ENCODE data around the gene DDX46.
A peak's percentile ranks its signal among the peaks of the same experiment; 100 is the strongest.
"Not testable (repeated sequence)": the region's sequence is repeated elsewhere in the genome, so short reads cannot be mapped to it uniquely, and the experiment has no call there.

Gene DDX46

DNA sequence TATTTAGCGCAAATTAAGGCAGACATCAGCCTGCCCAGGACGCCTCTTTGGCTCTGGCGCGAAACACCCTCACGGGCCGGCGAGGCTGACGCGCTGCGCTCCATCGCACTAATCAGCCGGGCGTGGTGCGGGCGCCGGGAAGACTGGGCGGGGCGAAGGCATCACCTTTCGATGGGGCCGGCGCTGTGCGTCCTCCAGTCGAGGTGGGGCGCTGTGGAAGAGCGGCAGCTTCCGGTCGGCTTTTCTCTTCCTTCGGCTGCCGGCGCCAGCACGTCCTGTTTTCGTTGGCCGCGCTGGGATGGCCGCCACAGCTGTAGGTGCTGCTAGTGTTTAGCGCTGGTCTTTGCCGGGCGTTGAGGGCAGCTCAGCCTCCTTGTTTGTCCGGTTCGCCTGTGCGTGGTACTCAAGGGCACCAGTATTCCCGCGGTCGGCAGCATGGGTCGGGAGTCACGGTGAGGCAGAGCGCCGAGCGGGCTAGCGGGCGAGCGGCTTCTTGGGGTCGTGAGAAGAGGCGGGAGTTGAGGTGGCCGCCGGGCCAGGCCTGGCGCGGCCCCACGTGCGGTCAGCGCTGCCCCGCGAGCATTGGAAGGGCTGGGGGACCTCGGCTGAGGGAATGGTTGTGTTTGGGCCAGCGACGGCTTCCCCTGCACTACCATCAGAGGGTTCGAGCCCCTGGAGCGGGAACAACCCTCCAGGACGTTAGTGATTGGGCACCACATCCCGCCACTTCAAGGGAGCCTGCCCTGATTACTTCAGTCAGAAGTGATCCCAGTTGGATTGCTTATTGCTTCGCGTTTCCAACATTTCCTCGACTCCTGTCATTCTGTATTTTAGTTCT lies at the start of gene DDX46:
Gene DDX46 (plus strand): TSS at position 276 of the 838 bp plus-strand sequence. CDS start 160 bp downstream, at position 436.
- peak; percentile 91 to 94 for DNase-seq

DNA sequence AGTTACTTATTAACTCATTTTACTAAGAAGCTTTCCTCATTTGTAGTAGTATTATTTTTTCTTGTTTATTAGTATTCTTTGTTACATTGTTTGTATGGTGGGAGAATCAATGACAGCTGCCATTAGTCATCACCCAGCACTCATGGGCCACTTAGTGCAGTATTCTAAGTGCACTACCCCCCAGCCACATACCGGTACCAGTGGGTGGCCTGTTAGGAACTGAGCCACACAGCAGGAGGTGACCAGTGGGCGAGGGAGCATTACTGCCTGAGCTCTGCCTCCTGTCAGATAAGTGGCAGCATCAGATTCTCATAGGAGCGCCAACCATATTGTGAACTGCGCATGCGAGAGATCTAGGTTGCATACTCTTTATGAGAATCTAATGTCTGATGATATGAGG lies 44.5 kb upstream of the DDX46 start:
- no peak for DNase-seq

- no peak for DNase-seq
Observed at GRCh38 chr5:134714541-134714940, 44.0 kb upstream of the DDX46 start.

- not testable (repeated sequence) for DNase-seq
Observed at GRCh38 chr5:134715466-134715865, 43.1 kb upstream of the DDX46 start.

DNA sequence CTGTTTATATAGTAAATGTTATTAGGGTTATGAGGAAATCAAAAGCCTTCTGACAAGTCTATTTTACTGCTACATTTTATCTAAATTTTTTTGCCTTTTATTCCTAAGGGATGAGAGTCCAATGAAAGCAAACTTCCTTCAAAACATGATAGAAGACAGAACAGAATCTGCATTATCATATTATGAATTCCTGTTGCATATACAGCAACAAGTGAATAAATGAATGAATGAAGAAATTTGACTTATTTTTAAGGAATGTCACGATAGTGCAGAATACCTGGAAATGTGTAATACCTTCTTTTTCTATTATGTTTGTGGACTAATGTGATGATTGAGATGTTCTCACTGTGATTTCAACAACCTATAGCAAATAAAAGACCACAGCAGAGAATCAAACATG lies 33.7 kb upstream of the DDX46 start:
- no peak for DNase-seq

DNA sequence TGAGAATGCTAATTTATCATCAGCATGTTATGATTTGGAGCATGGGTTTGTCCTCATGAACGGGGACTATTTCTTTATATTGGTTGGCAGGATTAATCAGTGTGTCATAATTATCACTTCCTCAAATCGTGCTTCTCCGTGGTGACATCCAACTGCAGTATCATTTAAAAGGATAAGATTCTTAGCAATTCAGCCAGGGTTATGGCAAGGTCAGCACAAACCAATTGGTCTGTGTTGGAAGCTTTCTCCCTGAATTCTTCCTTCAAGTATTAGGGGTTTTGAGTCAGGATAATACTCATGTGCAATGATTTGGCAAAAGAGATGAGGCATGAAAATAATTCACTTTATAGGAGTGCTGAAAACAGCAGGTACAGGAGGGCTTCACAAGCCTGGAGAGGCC lies 25.8 kb upstream of the DDX46 start:
- no peak for DNase-seq

DNA sequence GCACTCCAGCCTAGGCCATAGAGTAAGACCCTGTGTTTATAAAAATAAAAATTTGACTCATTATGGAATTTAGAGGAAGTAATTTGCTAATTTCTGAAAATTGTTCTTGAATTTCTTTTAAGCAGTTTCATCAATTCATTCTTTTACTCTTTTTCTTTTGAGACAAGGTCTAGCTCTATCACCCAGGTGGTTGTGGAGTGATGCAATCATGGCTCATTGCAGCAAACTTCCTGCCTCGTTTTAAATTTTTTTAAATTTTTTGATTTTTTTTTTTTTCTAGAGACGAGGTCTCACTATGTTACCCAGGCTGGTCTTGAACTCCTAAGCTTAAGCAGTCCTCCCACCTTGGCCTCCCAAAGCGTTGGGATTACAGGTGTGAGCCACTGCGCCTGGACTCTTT lies 23.3 kb upstream of the DDX46 start:
- DNase-seq = no peak

DNA sequence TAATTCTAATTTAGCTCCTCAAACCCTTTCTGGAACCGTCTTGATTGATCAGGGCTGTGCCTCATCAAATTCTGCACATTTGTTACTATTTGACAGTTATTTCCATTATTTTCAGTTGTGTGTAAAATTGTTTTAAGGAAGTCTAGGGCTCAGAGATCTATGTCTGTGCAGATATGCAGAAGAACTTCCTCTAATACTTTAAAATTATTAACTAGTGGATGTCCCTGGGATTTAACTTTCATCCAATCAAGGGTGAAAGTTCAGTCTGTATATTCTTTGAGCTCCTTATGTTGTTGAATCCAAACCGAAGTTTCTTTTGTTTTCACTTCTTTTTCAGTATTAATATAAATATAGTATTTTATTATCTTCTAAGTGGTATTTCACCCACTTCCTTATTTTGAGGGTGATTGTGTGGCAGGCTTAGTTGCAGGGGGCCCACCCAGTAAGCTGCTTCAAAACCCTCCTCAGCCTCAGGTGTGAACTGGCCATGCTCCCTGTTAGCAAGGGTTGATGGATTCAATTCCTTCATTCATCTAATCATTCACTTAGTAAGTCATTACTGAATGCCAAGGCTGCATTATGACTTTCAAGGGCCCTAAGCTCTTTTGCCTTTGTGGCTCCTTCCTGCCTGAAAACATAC lies 22.3 kb upstream of the DDX46 start:
- DNase-seq = no peak

- DNase-seq = peak; percentile 97
Observed at GRCh38 chr5:134738133-134738962, 20.2 kb upstream of the DDX46 start, which contains the start of gene CAMLG. CAMLG (plus strand) TSS chr5:134738548; CDS start chr5:134738621, 73 bp downstream.

DNA sequence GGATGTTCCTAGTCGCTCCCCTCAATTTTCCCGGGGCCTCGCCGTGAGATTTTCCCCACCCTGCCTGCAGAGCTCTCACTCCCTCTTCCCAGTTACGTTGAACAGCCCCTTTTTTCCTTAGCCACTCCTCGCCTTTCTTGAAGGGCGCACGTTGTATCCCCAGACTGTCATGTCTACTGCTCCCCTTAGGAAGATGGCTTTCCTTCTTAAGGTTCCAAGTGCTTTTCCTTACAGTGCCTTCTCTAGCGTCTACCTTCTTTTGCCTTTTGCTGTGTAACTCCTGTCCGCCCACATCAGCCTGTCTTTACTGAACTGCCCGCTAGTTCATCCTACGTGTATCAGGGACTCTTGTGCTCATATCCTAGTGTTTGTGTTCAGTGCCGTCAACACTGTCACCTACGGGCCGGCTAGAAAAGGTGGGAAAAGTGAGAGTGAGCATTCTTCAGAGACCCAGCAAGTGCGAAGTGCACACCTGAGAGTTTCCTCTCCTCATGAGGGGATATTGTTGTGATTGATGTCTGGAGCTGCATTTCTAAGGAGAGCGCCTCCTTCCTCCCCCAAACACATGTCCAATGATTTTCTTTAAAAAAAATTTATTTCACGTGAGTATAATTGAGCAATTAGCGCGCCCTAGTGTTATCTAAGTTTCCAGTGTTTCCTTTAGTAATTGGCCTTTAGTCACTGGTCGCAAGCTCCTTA lies 19.5 kb upstream of the DDX46 start:
- peak; percentile 13 to 36 for DNase-seq

GRCh38 chr5:134741052-134741451 lies 17.5 kb upstream of the DDX46 start:
- DNase-seq = no peak

DNA sequence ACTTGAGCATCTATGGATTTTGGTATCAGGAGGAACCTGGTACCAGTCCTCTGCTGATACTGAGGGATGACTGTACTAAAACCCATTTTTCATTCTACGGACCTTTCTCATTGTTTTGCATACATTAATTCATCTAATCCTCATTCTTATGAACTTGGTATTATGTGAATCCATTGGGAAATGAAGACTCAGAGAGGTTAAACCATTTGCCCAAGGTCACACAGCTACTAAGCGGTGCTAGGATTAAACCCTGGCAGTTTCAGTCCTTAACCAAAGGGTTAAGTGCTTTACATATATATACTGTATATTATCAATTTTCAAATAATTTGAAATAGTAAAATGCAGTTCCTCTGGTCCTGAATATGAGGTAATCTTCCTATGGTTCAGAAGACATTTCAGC lies 16.4 kb upstream of the DDX46 start:
- DNase-seq = no peak

DNA sequence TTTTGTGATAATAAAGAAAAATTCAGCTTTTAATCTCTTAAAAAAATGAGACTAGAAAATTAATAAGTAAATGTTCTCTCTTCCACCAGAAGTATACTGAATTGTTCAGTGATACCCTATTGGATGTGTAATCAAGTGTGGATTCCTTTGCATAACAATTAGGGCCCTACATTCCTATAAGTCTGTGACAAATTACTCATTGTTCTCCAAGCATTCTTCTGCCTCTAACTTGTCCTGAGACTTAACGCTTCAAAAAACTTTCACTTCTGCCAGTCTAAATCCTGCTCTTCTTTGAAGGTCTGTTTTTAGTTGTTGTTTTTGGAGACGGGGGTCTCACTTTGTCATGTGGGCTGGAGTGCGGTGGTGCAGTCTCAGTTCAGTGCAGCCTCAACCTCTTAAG lies 9.2 kb upstream of the DDX46 start:
- DNase-seq = no peak

- DNase-seq = no peak
Observed at GRCh38 chr5:134758176-134758503, 439 bp upstream of the DDX46 start.

DNA sequence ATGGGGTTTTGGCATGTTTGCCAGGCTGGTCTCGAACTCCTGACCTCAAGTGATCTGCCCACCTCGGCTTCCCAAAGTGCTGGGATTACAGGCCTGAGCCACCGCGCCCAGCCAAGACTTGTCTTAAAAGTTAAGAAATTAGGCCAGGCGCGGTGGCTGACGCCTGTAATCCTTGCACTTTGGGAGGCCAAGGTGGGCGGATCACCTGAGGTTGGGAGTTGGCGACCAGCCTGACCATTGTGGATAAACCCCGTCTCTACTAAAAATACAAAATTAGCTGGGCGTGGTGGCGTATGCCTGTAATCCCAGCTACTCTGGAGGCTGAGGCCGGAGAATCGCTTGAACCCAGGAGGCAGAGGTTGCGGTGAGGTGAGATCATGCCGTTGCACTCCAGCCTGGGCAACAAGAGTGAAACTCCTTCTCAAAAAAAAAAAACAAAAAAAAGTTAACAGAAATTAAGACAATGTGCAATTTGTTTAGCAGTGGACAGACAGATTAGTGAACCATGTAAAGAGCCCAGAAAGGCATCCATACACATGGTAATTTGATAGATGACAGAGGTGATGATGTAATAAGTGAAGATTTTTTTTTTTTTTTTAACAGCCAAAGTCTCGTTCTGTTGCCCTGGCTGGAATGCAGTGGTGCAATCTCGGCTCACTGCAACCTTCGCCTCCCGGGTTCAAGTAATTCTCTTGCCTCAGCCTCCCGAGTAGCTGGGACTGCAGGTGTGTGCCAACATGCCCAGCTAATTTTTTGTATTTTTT lies 9.1 kb downstream of the DDX46 start:
- not testable (repeated sequence) for DNase-seq

GRCh38 chr5:134769206-134769605 lies 10.6 kb downstream of the DDX46 start:
- DNase-seq = no peak

GRCh38 chr5:134772461-134773125 lies 14.0 kb downstream of the DDX46 start:
- no peak for DNase-seq

DNA sequence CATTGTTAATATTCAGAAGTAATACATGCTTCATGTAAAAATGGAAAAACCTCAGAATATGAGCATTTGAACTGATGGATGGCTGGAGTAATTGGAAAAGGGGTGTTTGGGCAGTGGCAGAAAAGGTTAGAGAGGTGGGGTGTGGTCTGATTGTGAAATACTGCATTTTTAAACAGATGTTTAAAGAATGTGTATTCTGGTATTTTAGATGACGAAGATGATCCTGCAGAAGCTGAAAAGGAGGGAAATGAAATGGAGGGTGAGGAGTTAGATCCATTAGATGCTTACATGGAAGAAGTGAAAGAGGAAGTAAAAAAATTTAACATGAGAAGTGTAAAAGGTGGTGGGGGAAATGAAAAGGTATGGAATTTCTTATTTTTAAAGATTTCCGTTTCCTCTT lies 18.8 kb downstream of the DDX46 start:
- no peak for DNase-seq

- peak in 1 of 2 donors; percentile 24 for DNase-seq
Observed at GRCh38 chr5:134784241-134784920, 25.8 kb downstream of the DDX46 start.

GRCh38 chr5:134784946-134785620 lies 26.5 kb downstream of the DDX46 start:
- no peak for DNase-seq
